Stomach smooth muscle (tissue), 2 donors: ENCODE data around the gene SYNE4.

ENCODE experiments used
- H3K27ac ChIP-seq: one replicate; pipeline ENCODE4 v1.7.0; 2013; ENCODE audit warnings: mild to moderate bottlenecking, low read length, inconsistent platforms
- H3K27me3 ChIP-seq, 2 donors: one replicate each; pipeline ENCODE4 v1.7.0; 2013; ENCODE audit warnings: low read length in 2 of 2; ENCODE audit not compliant: insufficient read depth in 2 of 2, control insufficient read depth in 1 of 2
- H3K36me3 ChIP-seq, 2 donors: one replicate each; pipeline ENCODE4 v1.7.0; 2013; ENCODE audit warnings: low read length in 2 of 2; ENCODE audit not compliant: control insufficient read depth in 2 of 2, insufficient read depth in 2 of 2
- H3K4me1 ChIP-seq: one replicate; pipeline ENCODE4 v1.7.0; 2013; ENCODE audit warnings: low read length; ENCODE audit not compliant: control insufficient read depth, insufficient read depth
- H3K4me3 ChIP-seq, 2 donors: one replicate each; pipeline ENCODE4 v1.7.0; 2013; ENCODE audit warnings: low read length in 2 of 2
- H3K9ac ChIP-seq, 2 donors: one replicate each; pipeline ENCODE4 v1.7.0; 2013; ENCODE audit warnings: low read length in 2 of 2, mild to moderate bottlenecking in 1 of 2
- H3K9me3 ChIP-seq, 2 donors: one replicate each; pipeline ENCODE4 v1.7.0; 2013; ENCODE audit warnings: low read length in 2 of 2; ENCODE audit not compliant: control insufficient read depth in 2 of 2
- donor health status: healthy.
- donor health status: Pancreatic carcinoma.

Gene SYNE4, protein sequence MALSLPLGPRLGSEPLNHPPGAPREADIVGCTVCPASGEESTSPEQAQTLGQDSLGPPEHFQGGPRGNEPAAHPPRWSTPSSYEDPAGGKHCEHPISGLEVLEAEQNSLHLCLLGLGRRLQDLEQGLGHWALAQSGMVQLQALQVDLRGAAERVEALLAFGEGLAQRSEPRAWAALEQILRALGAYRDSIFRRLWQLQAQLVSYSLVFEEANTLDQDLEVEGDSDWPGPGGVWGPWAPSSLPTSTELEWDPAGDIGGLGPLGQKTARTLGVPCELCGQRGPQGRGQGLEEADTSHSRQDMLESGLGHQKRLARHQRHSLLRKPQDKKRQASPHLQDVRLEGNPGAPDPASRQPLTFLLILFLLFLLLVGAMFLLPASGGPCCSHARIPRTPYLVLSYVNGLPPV

DNA sequence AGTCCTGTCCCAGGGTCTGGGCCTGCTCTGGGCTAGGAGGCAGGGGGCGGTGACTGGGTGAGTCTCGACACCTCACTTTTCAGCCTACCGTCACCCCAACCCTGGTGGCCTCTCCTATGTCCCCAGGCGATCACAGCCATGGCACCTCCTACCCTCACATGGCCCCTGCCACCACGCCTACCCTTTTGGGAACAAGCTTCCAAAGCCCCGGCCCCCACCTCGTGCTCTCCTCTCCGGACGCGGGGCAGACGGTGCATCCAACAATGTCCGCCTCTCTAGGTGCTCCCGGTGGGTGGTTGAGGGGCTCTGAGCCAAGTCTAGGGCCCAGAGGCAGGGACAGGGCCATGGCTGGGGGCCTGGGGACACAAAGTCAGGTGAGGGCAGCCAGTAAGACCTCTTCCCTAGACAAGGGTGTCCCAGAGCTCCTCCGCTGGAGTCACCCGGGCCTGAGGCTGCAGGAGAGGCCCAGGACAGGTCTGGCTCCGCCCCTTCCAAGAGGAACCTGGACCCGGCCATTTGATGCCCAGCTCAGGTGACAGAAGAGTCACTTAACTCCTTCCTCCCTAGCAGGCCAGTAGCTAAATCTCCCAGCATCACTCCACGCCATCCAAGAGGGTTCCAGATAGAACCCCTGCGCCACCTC lies at the start of gene SYNE4:
TSS of gene SYNE4 (minus strand) at position 478 of the 643 bp plus-strand sequence. CDS start at position 346, 132 bp downstream.
- no peaks in the 10 kb centered on the region for H3K36me3 ChIP-seq
- peak within 1 kb of the TSS; percentile 49 to 66 for H3K4me3 ChIP-seq
- H3K9me3 ChIP-seq, result no peaks in the 10 kb centered on the region
- H3K4me1 ChIP-seq, result peaks cover 25% of the 10 kb centered on the region
- peak within 1 kb of the TSS; percentile 49 for H3K27ac ChIP-seq
- H3K27me3 ChIP-seq, result no peaks in the 10 kb centered on the region
- peak within 1 kb of the TSS; percentile 62 to 70 for H3K9ac ChIP-seq

DNA sequence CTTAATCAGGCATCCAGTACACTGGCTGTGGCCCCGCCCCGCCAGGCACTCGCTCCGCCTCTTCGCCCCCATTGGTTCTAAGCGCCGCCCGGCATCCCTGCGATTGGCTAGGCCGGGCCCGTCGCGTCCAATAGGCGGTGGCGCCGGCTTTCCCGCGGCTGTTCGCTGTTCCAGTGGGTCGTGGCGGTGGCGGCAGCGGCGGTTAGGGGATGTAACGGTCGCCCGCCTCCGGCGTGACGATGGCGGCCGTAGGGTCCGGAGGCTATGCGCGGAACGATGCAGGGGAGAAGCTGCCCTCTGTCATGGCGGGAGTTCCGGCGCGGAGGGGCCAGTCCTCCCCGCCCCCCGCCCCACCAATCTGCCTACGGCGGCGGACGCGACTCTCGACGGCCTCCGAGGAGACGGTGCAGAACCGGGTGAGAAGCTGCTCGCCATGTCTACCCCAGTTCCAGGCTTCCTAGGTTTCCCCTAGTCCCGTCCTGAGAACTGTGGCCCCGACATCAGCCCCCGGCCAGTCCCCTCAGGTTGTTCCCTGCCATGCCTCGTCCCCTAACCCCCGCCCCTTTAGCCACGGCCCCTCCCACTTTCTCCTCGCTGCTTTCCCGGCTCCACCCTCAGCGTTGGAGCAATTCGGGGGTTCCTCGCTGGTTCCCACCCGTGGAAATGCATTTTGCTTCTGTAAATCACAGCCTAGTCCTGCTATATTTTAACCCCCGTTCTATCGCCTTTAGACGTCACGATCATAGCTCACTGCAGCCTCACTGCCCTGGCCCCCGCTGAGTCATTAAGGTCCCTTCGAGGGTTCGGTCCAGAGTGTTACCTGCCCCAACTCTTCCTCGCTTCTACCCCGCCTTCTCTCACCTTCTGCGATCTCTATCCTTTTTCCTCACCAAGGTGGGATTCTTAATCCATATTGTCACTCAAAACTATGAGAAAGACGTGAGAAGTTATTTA lies 46.4 kb upstream of the SYNE4 start, which contains the start of gene WDR62:
TSS of gene WDR62 (plus strand) at position 165 of the 954 bp plus-strand sequence. CDS start at position 240, 75 bp downstream.
- Histone ChIP-seq H3K36me3 (no peaks in the 10 kb centered on the region), H3K9me3 (no peaks in the 10 kb centered on the region), H3K4me3 (peak within 1 kb of the TSS; percentile 88 to 91), H3K9ac (peak within 1 kb of the TSS; percentile 63 to 84), H3K27me3 (no peaks in the 10 kb centered on the region), H3K27ac (peak within 1 kb of the TSS; percentile 89), H3K4me1 (peaks cover 14% of the 10 kb centered on the region)

DNA sequence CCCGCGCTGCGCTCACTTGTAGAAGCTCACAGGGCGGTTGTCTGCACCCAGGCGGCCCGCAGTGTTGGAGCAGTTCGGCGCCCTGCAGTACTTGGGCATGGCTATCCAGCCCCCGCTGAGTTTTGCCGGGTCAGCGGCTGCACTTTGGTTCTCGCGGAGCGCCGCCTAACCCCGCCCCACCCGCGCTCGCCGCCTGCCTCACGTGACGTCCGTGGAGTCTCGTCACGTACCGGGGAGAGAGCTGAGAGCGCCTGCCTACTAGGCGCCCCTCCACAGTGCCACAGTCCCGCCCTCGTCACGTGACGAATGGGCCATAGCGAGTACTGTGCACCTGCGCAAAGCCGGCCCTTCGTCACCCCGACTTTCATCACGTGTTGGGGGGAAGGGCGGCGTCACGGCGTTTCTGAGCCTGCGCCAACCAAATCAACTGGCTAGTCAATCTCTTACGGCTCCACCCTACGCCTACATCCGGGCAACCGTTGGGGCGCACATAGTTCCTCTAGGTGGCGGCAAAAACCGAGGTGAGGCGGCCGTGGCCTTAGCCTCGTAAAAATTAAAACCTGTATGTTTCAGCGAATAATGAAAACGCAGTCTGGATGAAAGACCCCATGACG lies 45.6 kb upstream of the SYNE4 start, which contains the start of gene THAP8:
TSS of gene THAP8 (minus strand) at position 167 of the 614 bp plus-strand sequence. CDS start at position 99, 68 bp downstream.
- no peaks in the 10 kb centered on the region for H3K27me3 ChIP-seq
- H3K4me3 ChIP-seq, result peak within 1 kb of the TSS; percentile 88 to 91
- peak within 1 kb of the TSS; percentile 89 for H3K27ac ChIP-seq
- H3K9ac ChIP-seq, result peak within 1 kb of the TSS; percentile 63 to 84
- H3K9me3 ChIP-seq, result no peaks in the 10 kb centered on the region
- H3K4me1 ChIP-seq, result peaks cover 16% of the 10 kb centered on the region
- no peaks in the 10 kb centered on the region for H3K36me3 ChIP-seq

DNA sequence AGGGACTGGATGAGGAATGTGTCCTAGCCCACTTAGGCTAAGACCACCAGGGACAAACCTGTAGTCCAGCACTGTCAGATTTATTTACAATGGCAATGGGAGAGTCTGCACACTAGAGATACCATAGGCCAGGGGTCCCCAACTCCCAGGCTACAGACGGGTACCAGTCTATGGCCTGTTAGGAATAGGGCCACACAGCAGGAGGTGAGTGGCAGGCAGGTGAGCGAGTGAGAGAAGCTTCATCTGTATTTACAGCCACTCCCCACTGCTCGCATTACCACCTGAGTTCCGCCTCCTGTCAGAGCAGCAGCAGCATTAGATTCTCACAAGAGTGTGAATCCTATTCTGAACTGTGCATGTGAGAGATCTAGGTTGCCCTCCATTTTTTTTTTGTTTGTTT lies 43.0 kb upstream of the SYNE4 start:
- Histone ChIP-seq H3K4me3 (no peak overlapping the region), H3K4me1 (peaks cover 21% of the 10 kb centered on the region), H3K36me3 (no peaks in the 10 kb centered on the region), H3K27me3 (no peaks in the 10 kb centered on the region), H3K9ac (no peak overlapping the region), H3K27ac (peak overlapping the region; percentile 31), H3K9me3 (no peaks in the 10 kb centered on the region)

DNA sequence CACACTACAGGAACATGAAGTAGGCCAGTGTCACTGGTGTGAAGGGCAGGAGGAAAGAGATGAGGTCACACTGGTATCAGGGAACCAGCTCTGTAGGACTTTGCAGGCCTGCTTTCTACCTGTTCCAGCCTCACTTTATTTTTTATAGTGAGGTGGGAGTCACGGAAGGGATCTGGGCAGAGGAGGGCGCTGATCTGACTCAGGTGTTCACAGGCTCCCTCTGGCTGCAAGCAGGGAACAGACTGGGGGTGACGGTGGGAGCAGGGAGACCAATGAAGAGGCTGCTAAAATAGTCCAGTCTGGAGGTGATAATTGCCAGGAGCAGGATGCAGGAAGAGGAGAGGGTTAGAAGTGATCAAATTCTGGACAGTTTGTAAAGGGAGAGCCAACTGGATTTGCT lies 42.6 kb upstream of the SYNE4 start:
- Histone ChIP-seq H3K9ac (peak overlapping the region in 1 of 2 donors; percentile 27), H3K4me3 (no peak overlapping the region), H3K27me3 (no peaks in the 10 kb centered on the region), H3K36me3 (no peaks in the 10 kb centered on the region), H3K27ac (peak overlapping the region; percentile 31), H3K9me3 (no peaks in the 10 kb centered on the region), H3K4me1 (peaks cover 23% of the 10 kb centered on the region)

DNA sequence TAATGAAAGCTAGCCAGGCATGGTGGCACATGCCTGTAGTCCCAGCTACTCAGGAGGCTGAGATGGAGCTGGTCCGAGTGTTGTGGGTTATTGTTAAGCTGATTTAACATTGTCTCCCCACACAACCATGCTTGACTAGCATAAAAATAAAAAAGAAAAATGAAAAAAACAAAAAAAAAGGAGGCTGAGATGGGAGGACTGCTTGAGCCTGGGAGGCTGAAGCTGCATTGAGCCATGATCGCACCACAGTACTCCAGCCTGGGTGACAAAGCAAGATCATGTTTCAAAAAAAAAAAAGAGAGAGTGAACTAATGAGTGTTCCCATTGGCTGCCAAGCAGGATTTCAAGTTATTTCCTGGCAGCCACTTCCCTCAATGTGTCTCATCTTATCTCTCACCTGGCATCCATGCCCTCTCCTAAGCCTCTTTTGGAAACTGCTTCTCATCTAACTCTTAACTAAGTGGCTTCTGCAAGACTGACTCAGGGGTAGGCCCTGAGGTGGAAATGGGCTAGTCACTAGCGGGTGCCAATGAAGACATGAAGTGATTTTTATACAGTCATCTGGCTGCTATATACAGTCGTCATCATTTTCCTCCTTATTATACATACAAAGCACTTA lies 40.6 kb upstream of the SYNE4 start:
- no peak overlapping the region for H3K9ac ChIP-seq
- no peaks in the 10 kb centered on the region for H3K27me3 ChIP-seq
- peaks cover 21% of the 10 kb centered on the region for H3K4me1 ChIP-seq
- H3K36me3 ChIP-seq, result no peaks in the 10 kb centered on the region
- H3K27ac ChIP-seq, result no peak overlapping the region
- no peak overlapping the region for H3K4me3 ChIP-seq
- no peaks in the 10 kb centered on the region for H3K9me3 ChIP-seq

DNA sequence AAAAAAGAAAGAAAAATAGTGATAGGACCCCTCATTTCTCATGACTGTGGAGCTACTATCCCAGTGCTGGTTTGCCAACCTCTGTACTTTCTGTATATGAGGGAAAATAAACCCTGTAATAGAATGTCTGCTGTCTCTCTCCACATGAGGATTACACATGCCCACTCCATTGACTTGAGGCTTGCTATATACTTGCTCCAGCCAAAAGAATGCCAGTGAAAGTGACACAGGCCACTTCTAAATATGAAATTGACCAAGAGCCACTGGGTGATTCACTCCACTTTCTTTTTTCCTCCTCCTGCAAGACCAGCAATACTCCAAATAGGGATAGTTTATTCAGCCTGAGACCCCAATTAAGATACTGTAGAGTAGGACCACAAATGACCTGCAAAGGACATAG lies 39.2 kb upstream of the SYNE4 start:
- Histone ChIP-seq H3K27ac (no peak overlapping the region), H3K9ac (no peak overlapping the region), H3K36me3 (no peaks in the 10 kb centered on the region), H3K27me3 (no peaks in the 10 kb centered on the region), H3K4me3 (no peak overlapping the region), H3K9me3 (no peaks in the 10 kb centered on the region), H3K4me1 (peaks cover 24% of the 10 kb centered on the region)

DNA sequence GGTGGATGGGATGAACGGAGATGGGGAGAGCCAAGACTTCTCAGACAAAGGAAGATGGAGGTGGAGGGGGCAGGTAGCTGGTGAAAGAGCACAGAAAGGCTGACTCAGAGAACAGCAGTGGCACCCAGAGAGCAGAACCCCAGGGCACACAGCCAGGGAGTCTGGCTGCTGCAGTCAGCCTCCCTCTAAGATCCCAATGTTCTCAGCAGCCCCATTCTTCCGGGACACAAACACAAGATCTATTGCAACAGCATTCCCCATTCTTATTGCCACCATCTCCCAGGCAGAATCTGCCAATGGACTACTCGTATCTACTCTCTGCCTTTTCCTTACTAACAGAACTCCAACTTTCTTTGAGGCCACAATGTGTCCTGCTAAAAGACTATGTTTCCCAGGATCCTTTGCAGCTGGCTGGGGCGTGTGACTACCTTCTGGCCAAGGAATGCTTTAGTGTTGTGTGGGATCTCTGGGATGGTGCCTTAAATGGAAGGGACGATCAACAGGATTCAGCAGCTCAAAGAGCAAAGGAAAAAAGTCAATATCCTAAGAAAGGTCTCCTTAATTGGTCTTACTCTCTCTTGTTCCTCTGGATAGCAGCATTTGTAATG lies 37.9 kb upstream of the SYNE4 start:
- H3K27me3 ChIP-seq, result no peaks in the 10 kb centered on the region
- H3K36me3 ChIP-seq, result no peaks in the 10 kb centered on the region
- H3K4me1 ChIP-seq, result peaks cover 32% of the 10 kb centered on the region
- no peaks in the 10 kb centered on the region for H3K9me3 ChIP-seq
- H3K4me3 ChIP-seq, result peak overlapping the region; percentile 1 to 22
- H3K9ac ChIP-seq, result no peak overlapping the region
- peak overlapping the region; percentile 64 for H3K27ac ChIP-seq

DNA sequence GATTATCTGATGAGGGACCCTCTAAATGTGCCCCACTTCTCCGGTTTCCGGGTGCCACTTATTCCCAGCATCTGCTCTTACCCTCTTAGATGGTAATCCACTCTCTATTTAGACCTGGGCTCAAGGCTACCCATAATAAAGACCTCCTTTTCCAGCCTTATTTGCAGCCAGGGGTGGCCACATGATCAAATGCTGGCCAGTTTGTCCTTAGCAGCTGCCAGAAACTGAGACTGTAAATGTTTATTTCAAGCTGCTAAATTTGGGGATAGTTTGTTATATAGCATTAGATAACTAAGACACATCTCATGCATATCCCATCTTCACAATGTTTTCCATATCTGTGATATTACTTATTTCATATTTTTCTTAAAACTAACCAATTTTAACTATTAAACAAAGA lies 35.3 kb upstream of the SYNE4 start:
- no peak overlapping the region for H3K4me3 ChIP-seq
- H3K27ac ChIP-seq, result peak overlapping the region; percentile 60
- no peaks in the 10 kb centered on the region for H3K9me3 ChIP-seq
- peaks cover 0 to 2% of the 10 kb centered on the region in 2 donors for H3K36me3 ChIP-seq
- H3K27me3 ChIP-seq, result no peaks in the 10 kb centered on the region
- peaks cover 26% of the 10 kb centered on the region for H3K4me1 ChIP-seq
- peak overlapping the region in 1 of 2 donors; percentile 38 for H3K9ac ChIP-seq
